Measurements from ENCODE around the gene TNFRSF4. TPM values are rescaled to one million over a fixed set of nuclear protein-coding genes. Genes with fewer than 3 reads are reported as not detected.

Gene TNFRSF4
- total RNA-seq, 1 experiment from 2014 or later = 0.37 TPM

DNA sequence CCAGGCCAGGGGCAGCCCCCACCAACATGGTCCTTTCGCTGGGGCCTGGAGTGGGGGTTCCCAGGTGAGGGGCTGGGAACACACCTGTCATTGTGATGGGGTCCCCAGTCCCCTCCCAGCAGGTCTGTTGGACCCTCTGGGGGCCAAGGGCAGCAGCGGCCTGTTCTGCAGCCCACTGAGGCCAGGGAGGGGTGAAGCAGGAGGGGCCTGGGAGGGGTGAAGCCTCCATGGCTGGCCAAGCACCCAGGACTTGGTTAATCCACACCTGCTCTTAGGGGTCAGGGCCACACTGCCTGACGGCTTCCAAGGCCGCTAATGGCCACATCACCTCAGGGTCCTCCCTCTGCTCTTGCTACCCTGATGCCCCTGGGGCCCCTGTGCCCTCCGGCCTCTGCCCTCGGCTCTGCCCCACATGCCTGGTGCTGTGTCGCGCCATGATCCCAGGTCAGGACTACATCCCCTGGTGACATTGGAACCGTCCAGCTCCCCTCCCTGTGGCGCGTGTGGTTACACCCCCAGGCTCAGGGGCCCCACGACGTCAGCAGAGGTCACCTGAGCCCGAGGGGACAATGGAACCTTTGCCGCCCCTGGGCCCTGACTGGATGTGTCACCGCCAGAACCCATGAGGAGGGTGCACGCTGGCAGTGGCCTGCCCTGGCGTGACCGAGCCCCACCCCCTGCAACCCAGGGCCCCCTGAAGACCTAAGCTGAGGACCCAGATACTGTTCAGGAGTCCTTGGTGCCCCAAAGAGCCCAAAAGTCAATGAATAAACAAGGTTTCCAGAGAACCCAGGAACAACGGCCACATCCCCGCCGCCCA lies 14.6 kb downstream of the TNFRSF4 start:
- H3K4me1 ChIP-seq (ENCODE audit: control insufficient read depth in 1 of 2, insufficient read depth in 2 of 2, low read length in 2 of 2) = peaks cover 0 to 5% of the 10 kb centered on the region in 2 experiments; a peak in 1 of 4 replicates
- ChIA-PET RAD21 (ENCODE audit: low non-redundant PET in 1 of 2, low total read pairs in 2 of 2, uncharacterized antibody in 2 of 2, unreplicated experiment in 2 of 2) (no interaction called here), POLR2A (no interaction called here), CTCF (no interaction called here)
- intact Hi-C loops (cut with micrococcal nuclease) = no loop called here
- ATAC-seq (no peak), DNase-seq (ENCODE audit: low read depth, low spot score) (no peak)
- H3K79me2 ChIP-seq (ENCODE audit: insufficient read depth, low read length) = no peaks in the 10 kb centered on the region
- H3K27ac ChIP-seq (ENCODE audit: low read depth, low read length) = no peak overlapping the region
- no peaks in the 10 kb centered on the region for H3K27me3 ChIP-seq (ENCODE audit: insufficient read depth, low read length)
- no peak overlapping the region for H3K4me2 ChIP-seq (ENCODE audit: low read length)
- no peaks in the 10 kb centered on the region for H4K20me1 ChIP-seq (ENCODE audit: insufficient read depth)
- TF ChIP-seq CEBPB (IDR thresholded peaks at IDR 0.05; ENCODE audit: low read depth) (no peak), POLR2AphosphoS5 (IDR thresholded peaks at IDR 0.05; ENCODE audit: low read depth, low read length) (no peak), CBX3 (IDR thresholded peaks at IDR 0.05; ENCODE audit: low read depth) (no peak), SIN3A (IDR thresholded peaks at IDR 0.05; ENCODE audit: low read depth) (no peak), ZFX (IDR thresholded peaks at IDR 0.05) (no peak)
- TF ChIP-seq, protein P1, sequence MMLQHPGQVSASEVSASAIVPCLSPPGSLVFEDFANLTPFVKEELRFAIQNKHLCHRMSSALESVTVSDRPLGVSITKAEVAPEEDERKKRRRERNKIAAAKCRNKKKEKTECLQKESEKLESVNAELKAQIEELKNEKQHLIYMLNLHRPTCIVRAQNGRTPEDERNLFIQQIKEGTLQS (IDR thresholded peaks at IDR 0.05) = no peak
- TF ChIP-seq, protein P2, sequence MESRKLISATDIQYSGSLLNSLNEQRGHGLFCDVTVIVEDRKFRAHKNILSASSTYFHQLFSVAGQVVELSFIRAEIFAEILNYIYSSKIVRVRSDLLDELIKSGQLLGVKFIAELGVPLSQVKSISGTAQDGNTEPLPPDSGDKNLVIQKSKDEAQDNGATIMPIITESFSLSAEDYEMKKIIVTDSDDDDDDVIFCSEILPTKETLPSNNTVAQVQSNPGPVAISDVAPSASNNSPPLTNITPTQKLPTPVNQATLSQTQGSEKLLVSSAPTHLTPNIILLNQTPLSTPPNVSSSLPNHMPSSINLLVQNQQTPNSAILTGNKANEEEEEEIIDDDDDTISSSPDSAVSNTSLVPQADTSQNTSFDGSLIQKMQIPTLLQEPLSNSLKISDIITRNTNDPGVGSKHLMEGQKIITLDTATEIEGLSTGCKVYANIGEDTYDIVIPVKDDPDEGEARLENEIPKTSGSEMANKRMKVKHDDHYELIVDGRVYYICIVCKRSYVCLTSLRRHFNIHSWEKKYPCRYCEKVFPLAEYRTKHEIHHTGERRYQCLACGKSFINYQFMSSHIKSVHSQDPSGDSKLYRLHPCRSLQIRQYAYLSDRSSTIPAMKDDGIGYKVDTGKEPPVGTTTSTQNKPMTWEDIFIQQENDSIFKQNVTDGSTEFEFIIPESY (IDR thresholded peaks at IDR 0.05; ENCODE audit: extremely low read depth, insufficient replicate concordance, low read length) = no peak
- H3K9me3 ChIP-seq (ENCODE audit: control insufficient read depth in 1 of 2, insufficient read depth in 1 of 2, low read depth in 1 of 2, low read length in 2 of 2) = no peaks in the 10 kb centered on the region
- H3K9ac ChIP-seq (ENCODE audit: low read length) = no peak overlapping the region
- H3K36me3 ChIP-seq (ENCODE audit: control insufficient read depth in 1 of 2, insufficient read depth in 2 of 2, low read length in 2 of 2) = no peaks in the 10 kb centered on the region
- no peaks in the 10 kb centered on the region for H3K9me2 ChIP-seq (ENCODE audit: insufficient read depth)
- H2AFZ ChIP-seq (ENCODE audit: low read depth, low read length, poor library complexity, severe bottlenecking) = no peak overlapping the region
- BruUV-seq (replicated peaks) = no TSS peak
- no peak overlapping the region for H3K4me3 ChIP-seq (replicated peaks in 1 of 2; ENCODE audit: low read depth in 1 of 2, low read length in 2 of 2)

All from HCT116 (cell line).